ENCODE data around the gene PTGIS.

PTGIS gene

GRCh38 chr20:49580813-49581174, 12.9 kb upstream of the PTGIS start:
- DNase-seq (ENCODE audit: low read depth) = no peak
- no peak overlapping the region for H3K4me3 ChIP-seq (ENCODE audit: low read length)
- TF ChIP-seq, protein P1, sequence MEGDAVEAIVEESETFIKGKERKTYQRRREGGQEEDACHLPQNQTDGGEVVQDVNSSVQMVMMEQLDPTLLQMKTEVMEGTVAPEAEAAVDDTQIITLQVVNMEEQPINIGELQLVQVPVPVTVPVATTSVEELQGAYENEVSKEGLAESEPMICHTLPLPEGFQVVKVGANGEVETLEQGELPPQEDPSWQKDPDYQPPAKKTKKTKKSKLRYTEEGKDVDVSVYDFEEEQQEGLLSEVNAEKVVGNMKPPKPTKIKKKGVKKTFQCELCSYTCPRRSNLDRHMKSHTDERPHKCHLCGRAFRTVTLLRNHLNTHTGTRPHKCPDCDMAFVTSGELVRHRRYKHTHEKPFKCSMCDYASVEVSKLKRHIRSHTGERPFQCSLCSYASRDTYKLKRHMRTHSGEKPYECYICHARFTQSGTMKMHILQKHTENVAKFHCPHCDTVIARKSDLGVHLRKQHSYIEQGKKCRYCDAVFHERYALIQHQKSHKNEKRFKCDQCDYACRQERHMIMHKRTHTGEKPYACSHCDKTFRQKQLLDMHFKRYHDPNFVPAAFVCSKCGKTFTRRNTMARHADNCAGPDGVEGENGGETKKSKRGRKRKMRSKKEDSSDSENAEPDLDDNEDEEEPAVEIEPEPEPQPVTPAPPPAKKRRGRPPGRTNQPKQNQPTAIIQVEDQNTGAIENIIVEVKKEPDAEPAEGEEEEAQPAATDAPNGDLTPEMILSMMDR (conservative IDR thresholded peaks at IDR 0.05; ENCODE audit: low read length) = no peak

- H3K4me3 ChIP-seq (ENCODE audit: low read length) = no peak overlapping the region
- TF ChIP-seq, protein P1 (conservative IDR thresholded peaks at IDR 0.05; ENCODE audit: low read length) = no peak
- DNase-seq (ENCODE audit: low read depth) = peak; percentile 85
These were observed 12.2 kb upstream of the PTGIS start for GRCh38 chr20:49579874-49580812.

GRCh38 chr20:49579195-49579594, 11.3 kb upstream of the PTGIS start:
- DNase-seq (ENCODE audit: low read depth) = no peak
- H3K4me3 ChIP-seq (ENCODE audit: low read length) = no peak overlapping the region
- TF ChIP-seq, protein P1 (conservative IDR thresholded peaks at IDR 0.05; ENCODE audit: low read length) = no peak

- no peak for DNase-seq (ENCODE audit: low read depth)
- TF ChIP-seq, protein P1 (conservative IDR thresholded peaks at IDR 0.05; ENCODE audit: low read length) = no peak
- H3K4me3 ChIP-seq (ENCODE audit: low read length) = no peak overlapping the region
These were observed 10.5 kb upstream of the PTGIS start for GRCh38 chr20:49578436-49578835.

GRCh38 chr20:49575551-49576060, 7.7 kb upstream of the PTGIS start:
- TF ChIP-seq, protein P1 (conservative IDR thresholded peaks at IDR 0.05; ENCODE audit: low read length) = no peak
- peak; percentile 63 for DNase-seq (ENCODE audit: low read depth)
- H3K4me3 ChIP-seq (ENCODE audit: low read length) = no peak overlapping the region

GRCh38 chr20:49573900-49574416, 6.0 kb upstream of the PTGIS start:
- TF ChIP-seq, protein P1 (conservative IDR thresholded peaks at IDR 0.05; ENCODE audit: low read length) = no peak
- peak; percentile 78 for DNase-seq (ENCODE audit: low read depth)

GRCh38 chr20:49572857-49573256, 4.9 kb upstream of the PTGIS start:
- no peak for DNase-seq (ENCODE audit: low read depth)
- TF ChIP-seq, protein P1 (conservative IDR thresholded peaks at IDR 0.05; ENCODE audit: low read length) = no peak
- no peak overlapping the region for H3K4me3 ChIP-seq (ENCODE audit: low read length)

More at GRCh38 chr20:49573900-49574416, 6.0 kb upstream of the PTGIS start:
- H3K4me3 ChIP-seq (ENCODE audit: low read length) = no peak overlapping the region
